SK-N-MC (cell line): ENCODE measurements around the gene KCNS1.

Source experiments
- EZH2 ChIP-seq: fragments of 200-600 bp; sonication (generic); IDR thresholded peaks from one replicate; pipeline ENCODE4 v1.6.1; 2017; ENCODE audit warnings: antibody characterized with exemption
- FOXP2 ChIP-seq: optimal IDR thresholded peaks from 2 replicates; pipeline ENCODE3; 2011; ENCODE audit warnings: mild to moderate bottlenecking, moderate library complexity; ENCODE audit not compliant: insufficient read depth; ENCODE audit errors: extremely low read length, control extremely low read depth
- POLR2AphosphoS5 ChIP-seq: IDR thresholded peaks from 2 replicates; pipeline ENCODE4 v1.6.1; 2012; ENCODE audit warnings: mild to moderate bottlenecking, low read depth, low read length, borderline replicate concordance

DNA sequence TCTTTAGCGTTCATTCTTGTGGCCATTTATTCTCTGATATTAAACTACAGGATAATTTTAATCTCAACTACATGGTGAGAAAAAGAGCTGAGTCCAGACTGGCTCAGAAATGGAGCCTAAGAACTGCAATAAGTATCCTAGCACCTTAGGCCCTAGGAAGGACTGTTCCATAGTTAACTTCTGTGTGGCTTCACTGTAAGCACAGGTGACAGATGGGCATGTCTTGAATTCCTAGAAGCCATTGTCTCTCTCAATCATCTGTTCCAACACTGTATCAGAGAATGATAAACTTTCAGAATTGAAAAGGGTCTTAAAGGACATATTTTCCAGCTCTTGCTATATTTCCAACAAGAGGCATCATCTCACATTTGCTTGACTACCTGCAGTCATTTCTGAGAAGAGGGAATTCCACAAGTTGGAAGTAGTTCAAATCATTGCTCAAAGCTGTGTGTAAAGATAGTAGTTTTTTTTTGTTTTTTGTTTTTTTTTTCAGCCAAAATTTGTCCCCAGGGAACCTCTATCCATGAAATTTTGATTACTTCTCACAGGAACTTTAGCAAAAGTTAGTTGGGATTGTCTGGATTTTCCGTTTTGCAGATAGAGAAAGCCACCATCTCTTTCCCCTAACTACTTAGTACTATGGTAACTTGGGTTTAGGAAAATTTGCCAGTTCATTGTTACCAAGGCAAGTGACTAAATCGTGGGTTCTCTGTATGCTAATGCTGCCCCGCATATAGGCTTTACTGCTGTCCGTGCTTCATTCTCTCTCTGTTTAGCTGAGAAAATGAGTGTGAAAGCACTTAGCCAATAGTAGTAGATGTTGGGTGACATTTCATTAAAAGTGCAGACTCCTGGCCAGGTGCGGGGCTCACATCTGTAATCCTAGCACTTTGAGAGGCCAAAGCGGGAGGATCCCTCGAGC lies 47.2 kb downstream of the KCNS1 start:
- TF ChIP-seq EZH2 (no peak), POLR2AphosphoS5 (no peak), FOXP2 (no peak)
